Measurements from ENCODE around the gene SIM2. TPM values are rescaled to one million over a fixed set of nuclear protein-coding genes. Genes with fewer than 3 reads are reported as not detected.

The SIM2 gene
- total RNA-seq, 4 donors from 2014 or later: 1.2 TPM; not detected in 3

- peaks cover 11% of the 10 kb centered on the region for H3K4me1 ChIP-seq
- peaks cover 16% of the 10 kb centered on the region for H3K27me3 ChIP-seq
- no peaks in the 10 kb centered on the region for H3K9me3 ChIP-seq
- peaks cover 4% of the 10 kb centered on the region for H3K36me3 ChIP-seq
- WGBS: 80% methylated on average over 14 of the region's 14 CpGs
- H3K27ac ChIP-seq: no peak overlapping the region
- H3K4me3 ChIP-seq: no peak overlapping the region
- TF ChIP-seq EP300 (IDR thresholded peaks at IDR 0.05) (no peak), CTCF (IDR thresholded peaks at IDR 0.05) (no peak), POLR2AphosphoS5 (IDR thresholded peaks at IDR 0.05) (no peak), POLR2A (IDR thresholded peaks at IDR 0.05) (no peak)
- no peak for DNase-seq (ENCODE audit: low spot score in 2 of 2)
Measured at GRCh38 chr21:36749935-36750575, 51.1 kb downstream of the SIM2 start.

GRCh38 chr21:36750576-36750959, 51.7 kb downstream of the SIM2 start:
- Histone ChIP-seq H3K4me3 (no peak overlapping the region), H3K4me1 (peaks cover 11% of the 10 kb centered on the region), H3K9me3 (no peaks in the 10 kb centered on the region), H3K27ac (no peak overlapping the region), H3K27me3 (peaks cover 16% of the 10 kb centered on the region), H3K36me3 (peaks cover 4% of the 10 kb centered on the region)
- no peak for DNase-seq (ENCODE audit: low spot score in 2 of 2)
- TF ChIP-seq CTCF (IDR thresholded peaks at IDR 0.05): no peak
- no peak for TF ChIP-seq POLR2A (IDR thresholded peaks at IDR 0.05)
- TF ChIP-seq POLR2AphosphoS5 (IDR thresholded peaks at IDR 0.05): no peak
- TF ChIP-seq EP300 (IDR thresholded peaks at IDR 0.05): no peak
- 98% methylated on average over 2 of the region's 2 CpGs for WGBS

GRCh38 chr21:36751383-36751782, 52.5 kb downstream of the SIM2 start:
- WGBS: 80% methylated on average over 10 of the region's 10 CpGs
- H3K27me3 ChIP-seq: peaks cover 9% of the 10 kb centered on the region
- TF ChIP-seq POLR2AphosphoS5 (IDR thresholded peaks at IDR 0.05) (no peak), EP300 (IDR thresholded peaks at IDR 0.05) (no peak)
- peaks cover 11% of the 10 kb centered on the region for H3K4me1 ChIP-seq
- H3K36me3 ChIP-seq: peaks cover 8% of the 10 kb centered on the region
- DNase-seq (ENCODE audit: low spot score in 2 of 2): no peak
- no peak overlapping the region for H3K4me3 ChIP-seq
- H3K27ac ChIP-seq: no peak overlapping the region
- H3K9me3 ChIP-seq: no peaks in the 10 kb centered on the region

GRCh38 chr21:36753556-36753955, 54.6 kb downstream of the SIM2 start:
- no peak for DNase-seq (ENCODE audit: low spot score in 2 of 2)
- 94% methylated on average over 3 of the region's 3 CpGs for WGBS
- TF ChIP-seq POLR2A (IDR thresholded peaks at IDR 0.05): no peak
- TF ChIP-seq POLR2AphosphoS5 (IDR thresholded peaks at IDR 0.05): no peak
- TF ChIP-seq CTCF (IDR thresholded peaks at IDR 0.05): no peak
- no peak for TF ChIP-seq EP300 (IDR thresholded peaks at IDR 0.05)
- no peaks in the 10 kb centered on the region for H3K9me3 ChIP-seq
- H3K4me3 ChIP-seq: no peak overlapping the region
- peaks cover 8% of the 10 kb centered on the region for H3K36me3 ChIP-seq
- peaks cover 3% of the 10 kb centered on the region for H3K27me3 ChIP-seq
- no peaks in the 10 kb centered on the region for H3K4me1 ChIP-seq
- H3K27ac ChIP-seq: no peak overlapping the region

- Histone ChIP-seq H3K27ac (no peak overlapping the region), H3K36me3 (peaks cover 8% of the 10 kb centered on the region)
Measured at GRCh38 chr21:36754241-36754898, 55.5 kb downstream of the SIM2 start.

More at GRCh38 chr21:36754241-36754898, 55.5 kb downstream of the SIM2 start:
- no peaks in the 10 kb centered on the region for H3K27me3 ChIP-seq
- H3K4me1 ChIP-seq: no peaks in the 10 kb centered on the region
- TF ChIP-seq EP300 (IDR thresholded peaks at IDR 0.05) (no peak), CTCF (IDR thresholded peaks at IDR 0.05) (no peak), POLR2A (IDR thresholded peaks at IDR 0.05) (no peak), POLR2AphosphoS5 (IDR thresholded peaks at IDR 0.05) (no peak)
- 93% methylated on average over 22 of the region's 22 CpGs for WGBS
- H3K9me3 ChIP-seq: no peaks in the 10 kb centered on the region
- no peak overlapping the region for H3K4me3 ChIP-seq
- DNase-seq (ENCODE audit: low spot score in 2 of 2): no peak

Measured in suprapubic skin (tissue), 4 donors.